Osteocyte (in vitro differentiated cells): Measurements from ENCODE around the gene CACNA1C. TPM values are rescaled to one million over a fixed set of nuclear protein-coding genes. Genes with fewer than 3 reads are reported as not detected.

Experiments used
- DNase-seq: peaks from one replicate; pipeline ENCODE4 v3.0.0; 2021; ENCODE audit warnings: mixed read lengths; ENCODE audit not compliant: unreplicated experiment; ENCODE audit errors: extremely low spot score
- H3K27ac Mint-ChIP-seq: one replicate; pipeline ENCODE4 v1.8.0; 2021; ENCODE audit warnings: mild to moderate bottlenecking, mixed read lengths; ENCODE audit not compliant: unreplicated experiment
- H3K27me3 Mint-ChIP-seq: one replicate; pipeline ENCODE4 v1.8.0; 2021; ENCODE audit warnings: mixed read lengths; ENCODE audit not compliant: unreplicated experiment
- H3K36me3 Mint-ChIP-seq: one replicate; pipeline ENCODE4 v1.8.0; 2021; ENCODE audit warnings: mixed read lengths; ENCODE audit not compliant: unreplicated experiment
- H3K4me1 Mint-ChIP-seq: one replicate; pipeline ENCODE4 v1.8.0; 2021; ENCODE audit warnings: mixed read lengths; ENCODE audit not compliant: unreplicated experiment
- H3K4me3 Mint-ChIP-seq: one replicate; pipeline ENCODE4 v1.8.0; 2021; ENCODE audit warnings: mild to moderate bottlenecking, moderate library complexity, mixed read lengths; ENCODE audit not compliant: unreplicated experiment
- H3K9me3 Mint-ChIP-seq: one replicate; pipeline ENCODE4 v1.8.0; 2021; ENCODE audit warnings: mixed read lengths; ENCODE audit not compliant: unreplicated experiment
- CTCF ChIP-seq: fragments of 200-600 bp; sonication (generic); IDR thresholded peaks from 2 replicates; pipeline ENCODE4 v1.5.0; 2021; ENCODE audit warnings: antibody characterized with exemption, mild to moderate bottlenecking, moderate library complexity
- total RNA-seq: library from RNA; stranded (reverse); gene quantifications from 2 replicates; pipeline ENCODE4 v1.2.1, GENCODE V29; 2021

CACNA1C gene
- total RNA-seq, 1 donor from 2014 or later = 67.4 TPM

GRCh38 chr12:2242816-2243215 is 190.0 kb downstream of the CACNA1C start:
- Mint-ChIP-seq H3K36me3 (peaks cover 3% of the 10 kb centered on the region), H3K4me1 (peaks cover 48% of the 10 kb centered on the region), H3K4me3 (no peak overlapping the region), H3K9me3 (no peaks in the 10 kb centered on the region), H3K27ac (peak overlapping the region; percentile 2), H3K27me3 (no peaks in the 10 kb centered on the region)
- DNase-seq = no peak
- no peak for TF ChIP-seq CTCF

- DNase-seq = no peak
- Mint-ChIP-seq H3K36me3 (peaks cover under 1% of the 10 kb centered on the region), H3K4me3 (no peak overlapping the region)
Measured at GRCh38 chr12:2243275-2243674, 190.5 kb downstream of the CACNA1C start.

GRCh38 chr12:2244013-2244861 is 191.4 kb downstream of the CACNA1C start:
- TF ChIP-seq CTCF = no peak
- Mint-ChIP-seq H3K4me3 (no peak overlapping the region), H3K27me3 (no peaks in the 10 kb centered on the region), H3K4me1 (peaks cover 62% of the 10 kb centered on the region), H3K36me3 (no peaks in the 10 kb centered on the region), H3K9me3 (no peaks in the 10 kb centered on the region), H3K27ac (peak overlapping the region; percentile 87)
- DNase-seq = no peak

More at GRCh38 chr12:2243275-2243674, 190.5 kb downstream of the CACNA1C start:
- TF ChIP-seq CTCF = no peak
- Mint-ChIP-seq H3K27me3 (no peaks in the 10 kb centered on the region), H3K27ac (peak overlapping the region; percentile 87), H3K4me1 (peaks cover 52% of the 10 kb centered on the region), H3K9me3 (no peaks in the 10 kb centered on the region)

GRCh38 chr12:2246358-2246757 is 193.6 kb downstream of the CACNA1C start:
- H3K9me3 Mint-ChIP-seq = no peaks in the 10 kb centered on the region
- H3K4me1 Mint-ChIP-seq = peaks cover 80% of the 10 kb centered on the region
- H3K36me3 Mint-ChIP-seq = no peaks in the 10 kb centered on the region
- no peaks in the 10 kb centered on the region for H3K27me3 Mint-ChIP-seq
- H3K4me3 Mint-ChIP-seq = no peak overlapping the region
- no peak overlapping the region for H3K27ac Mint-ChIP-seq
- DNase-seq = no peak
- no peak for TF ChIP-seq CTCF

GRCh38 chr12:2247120-2247519 is 194.3 kb downstream of the CACNA1C start:
- Mint-ChIP-seq H3K27ac (no peak overlapping the region), H3K36me3 (no peaks in the 10 kb centered on the region), H3K27me3 (no peaks in the 10 kb centered on the region), H3K4me3 (no peak overlapping the region), H3K9me3 (no peaks in the 10 kb centered on the region), H3K4me1 (peaks cover 87% of the 10 kb centered on the region)
- TF ChIP-seq CTCF = no peak
- DNase-seq = no peak
